GM21367 (cell line): ENCODE data around the gene ANKH.
"Not testable (repeated sequence)": the region's sequence is repeated elsewhere in the genome, so short reads cannot be mapped to it uniquely, and the experiment has no call there.

Source experiments
- ATAC-seq: cut with Tn5 transposase; IDR thresholded peaks from one replicate; pipeline ENCODE4 v1.9.1; 2021; ENCODE audit not compliant: unreplicated experiment

The ANKH gene

GRCh38 chr5:14859150-14859549, 12.4 kb downstream of the ANKH start:
- no peak for ATAC-seq

GRCh38 chr5:14855366-14855765, 16.2 kb downstream of the ANKH start:
- ATAC-seq, result no peak

GRCh38 chr5:14854799-14855198, 16.8 kb downstream of the ANKH start:
- ATAC-seq, result no peak

- no peak for ATAC-seq
Observed at GRCh38 chr5:14853685-14854084, 17.9 kb downstream of the ANKH start.

- ATAC-seq, result no peak
Observed at GRCh38 chr5:14852779-14853178, 18.8 kb downstream of the ANKH start.

GRCh38 chr5:14851999-14852526, 19.5 kb downstream of the ANKH start:
- ATAC-seq, result no peak

- ATAC-seq, result no peak
Observed at GRCh38 chr5:14851597-14851996, 20.0 kb downstream of the ANKH start.

- ATAC-seq, result no peak
Observed at GRCh38 chr5:14851050-14851419, 20.5 kb downstream of the ANKH start.

GRCh38 chr5:14850419-14851049, 21.0 kb downstream of the ANKH start:
- ATAC-seq, result no peak

- ATAC-seq, result no peak
Observed at GRCh38 chr5:14849516-14850294, 21.9 kb downstream of the ANKH start.

- ATAC-seq, result not testable (repeated sequence)
Observed at GRCh38 chr5:14848942-14849341, 22.6 kb downstream of the ANKH start.

GRCh38 chr5:14848385-14848784, 23.2 kb downstream of the ANKH start:
- ATAC-seq, result no peak

- ATAC-seq, result no peak
Observed at GRCh38 chr5:14847471-14847870, 24.1 kb downstream of the ANKH start.

GRCh38 chr5:14842117-14842516, 29.5 kb downstream of the ANKH start:
- no peak for ATAC-seq

- ATAC-seq, result no peak
Observed at GRCh38 chr5:14840624-14841023, 31.0 kb downstream of the ANKH start.

GRCh38 chr5:14838396-14839319, 32.9 kb downstream of the ANKH start:
- no peak for ATAC-seq

GRCh38 chr5:14837423-14838122, 34.0 kb downstream of the ANKH start:
- ATAC-seq, result not testable (repeated sequence)

GRCh38 chr5:14834584-14835550, 36.7 kb downstream of the ANKH start:
- ATAC-seq, result no peak

GRCh38 chr5:14834062-14834461, 37.5 kb downstream of the ANKH start:
- ATAC-seq, result no peak

GRCh38 chr5:14831006-14831338, 40.6 kb downstream of the ANKH start:
- ATAC-seq, result no peak
